Spleen (tissue), 11 donors: ENCODE data around the gene TTC12. TPM values are rescaled to one million over a fixed set of nuclear protein-coding genes. Genes with fewer than 3 reads are reported as not detected.

Experiments used
- DNase-seq: peaks from one replicate; pipeline ENCODE4 v3.0.0-alpha.2; 2020
- H3K27ac ChIP-seq, 8 donors: fragments of 200-600 bp; sonication (generic) in 7 of 8; 1 replicate in 4 of 8; 2 replicates in 4 of 8; pipeline versions ENCODE4 v1.5.0 to v1.8.0; 2016 to 2021; ENCODE audit warnings: inconsistent platforms in 4 of 8, mild to moderate bottlenecking in 4 of 8, moderate library complexity in 1 of 8
- H3K27me3 ChIP-seq, 7 donors: fragments of 200-600 bp; sonication (generic) in 6 of 7; replicated peaks in 1 of 7; 1 replicate in 4 of 7; 2 replicates in 3 of 7; pipeline versions ENCODE4 v1.5.0 to v1.8.0; 2016 to 2021; ENCODE audit warnings: inconsistent platforms in 3 of 7, mild to moderate bottlenecking in 1 of 7
- H3K36me3 ChIP-seq, 6 donors: fragments of 200-600 bp; sonication (generic) in 5 of 6; 1 replicate in 4 of 6; 2 replicates in 2 of 6; pipeline versions ENCODE4 v1.5.0 to v1.8.0; 2016 to 2021; ENCODE audit warnings: inconsistent platforms in 2 of 6
- H3K4me1 ChIP-seq, 6 donors: fragments of 200-600 bp; sonication (generic) in 5 of 6; 1 replicate in 3 of 6; 2 replicates in 3 of 6; pipeline versions ENCODE4 v1.5.0 to v1.8.0; 2016 to 2021; ENCODE audit warnings: inconsistent platforms in 3 of 6
- H3K4me3 ChIP-seq, 8 donors: fragments of 200-600 bp; sonication (generic) in 7 of 8; 1 replicate in 4 of 8; 2 replicates in 4 of 8; pipeline versions ENCODE4 v1.5.0 to v1.8.0; 2016 to 2021; ENCODE audit warnings: inconsistent platforms in 4 of 8, mild to moderate bottlenecking in 4 of 8, moderate library complexity in 2 of 8
- H3K9me3 ChIP-seq, 8 donors: fragments of 200-600 bp; sonication (generic) in 7 of 8; 1 replicate in 4 of 8; 2 replicates in 4 of 8; pipeline versions ENCODE4 v1.5.0 to v1.8.0; 2016 to 2021; ENCODE audit warnings: inconsistent platforms in 4 of 8
- POLR2A ChIP-seq, 3 donors: fragments of 450-650 bp; IDR thresholded peaks; one replicate each; pipeline ENCODE4 v1.5.1; 2017; ENCODE audit warnings: antibody characterized with exemption in 3 of 3, mild to moderate bottlenecking in 1 of 3
- POLR2AphosphoS5 ChIP-seq, 3 donors: sonication (generic); formaldehyde crosslinking; IDR thresholded peaks; one replicate each; pipeline ENCODE4 v1.5.1; 2017; ENCODE audit warnings: antibody characterized with exemption in 3 of 3
- WGBS, 5 donors: extraction: QIAGEN DNeasy Blood & Tissue Kit in 3 of 5; methylation state at CpG; one replicate each; pipeline versions ENCODE4 v1.1.5 to v1.1.7; 2013 to 2018; 5-methylcytosine and 5-hydroxymethylcytosine counted together
- intact Hi-C: fragments of 100-400 bp; cut with DNase I; formaldehyde crosslinking; loops from one replicate; pipeline ENCODE4 v1.15.0; 2023; ENCODE audit warnings: low total_unique reads
- polyA plus RNA-seq, 3 donors: library from polyadenylated mRNA; stranded (reverse); fragments of 200-250 nt; gene quantifications; one replicate each; pipeline ENCODE4 v1.2.1, GENCODE V29; 2013
- total RNA-seq, 7 donors: library from RNA; depleted of rRNA in 3 of 7; stranded (reverse); fragments of >200 nt in 3 of 7; fragmentation: NEBNext Ultra II Directional in 4 of 7; extraction: Animal tissue kit (Norgen Biotek cat#: 25700) in 4 of 7; gene quantifications; one replicate each; pipeline versions ENCODE4 v1.1.0 to v1.2.1, GENCODE V29; 2016 to 2021
- TF ChIP-seq, protein P1 (sequence below), 11 experiments: fragments of 200-600 bp in 7 of 11; fragments of 450-650 bp in 4 of 11; sonication (generic) in 4 of 11; IDR thresholded peaks in 8 of 11; conservative IDR thresholded peaks in 3 of 11; 1 replicate in 7 of 11; 2 replicates in 4 of 11; pipeline versions ENCODE4 v1.4.0 to v1.8.0; 2016 to 2021; ENCODE audit warnings: antibody characterized with exemption in 11 of 11, inconsistent platforms in 4 of 11, mild to moderate bottlenecking in 1 of 11
- donor health status: healthy with polysubstance abuse.
- donor health status: DM: no; HTN: no; CAD: no; lungs with moderate emphysema.
- donor health status: DM: no; HTN: no; CAD: no.
- donor health status: Bipolar disorder and iron deficiency.
- donor health status: healthy.
- donor health status: DM: no; HTN: no; CAD: no.
- donor health status: DM: yes; HTN: yes; CAD: no.

TTC12 gene
- total and polyA plus RNA-seq, 10 donors: 4.2 to 29.8 (median 14.4) TPM

DNA sequence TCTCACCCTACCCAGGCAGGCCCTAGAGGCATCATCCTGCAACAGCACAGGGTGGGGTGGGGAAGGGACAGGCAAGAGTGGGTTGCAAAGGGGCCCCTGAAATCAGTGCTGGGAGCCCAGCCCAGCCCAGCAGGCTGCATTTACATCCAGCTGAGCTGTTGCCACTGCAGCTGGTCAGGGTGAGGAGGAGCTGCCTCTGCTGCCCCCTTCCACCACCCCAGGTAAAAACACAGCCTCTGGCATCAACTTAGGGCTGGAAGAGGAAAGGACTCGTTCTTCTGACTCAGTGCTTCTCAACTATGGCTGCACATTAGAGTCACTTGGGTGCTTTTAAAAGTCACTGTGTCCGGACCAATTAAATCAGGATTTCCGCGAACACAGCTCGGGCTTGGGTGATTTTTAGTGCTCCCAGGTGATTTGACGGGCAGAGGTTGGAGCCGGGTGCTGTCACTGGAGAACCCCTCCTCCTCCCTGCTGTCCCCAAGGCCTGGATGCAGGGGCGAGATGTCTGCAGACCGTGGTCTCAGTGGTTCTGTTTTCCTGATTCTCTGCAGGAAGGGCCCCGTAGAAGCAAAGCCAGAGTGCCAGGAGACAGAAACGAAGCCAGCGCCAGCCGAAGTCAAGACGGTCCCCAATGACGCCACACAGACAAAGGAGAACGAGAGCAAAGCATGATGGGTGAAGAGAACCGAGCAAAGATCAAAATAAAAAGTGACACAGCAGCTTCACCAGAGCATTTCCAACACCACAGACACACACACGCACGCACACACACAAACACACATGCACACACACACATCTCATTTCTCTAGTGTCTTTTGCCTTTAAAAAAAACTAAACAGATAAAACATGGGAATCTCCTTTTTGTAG lies 39.4 kb upstream of the TTC12 start:
- TF ChIP-seq POLR2A (IDR thresholded peaks at IDR 0.05): no peak
- no peak for TF ChIP-seq POLR2AphosphoS5 (IDR thresholded peaks at IDR 0.05)
- TF ChIP-seq, protein P1, sequence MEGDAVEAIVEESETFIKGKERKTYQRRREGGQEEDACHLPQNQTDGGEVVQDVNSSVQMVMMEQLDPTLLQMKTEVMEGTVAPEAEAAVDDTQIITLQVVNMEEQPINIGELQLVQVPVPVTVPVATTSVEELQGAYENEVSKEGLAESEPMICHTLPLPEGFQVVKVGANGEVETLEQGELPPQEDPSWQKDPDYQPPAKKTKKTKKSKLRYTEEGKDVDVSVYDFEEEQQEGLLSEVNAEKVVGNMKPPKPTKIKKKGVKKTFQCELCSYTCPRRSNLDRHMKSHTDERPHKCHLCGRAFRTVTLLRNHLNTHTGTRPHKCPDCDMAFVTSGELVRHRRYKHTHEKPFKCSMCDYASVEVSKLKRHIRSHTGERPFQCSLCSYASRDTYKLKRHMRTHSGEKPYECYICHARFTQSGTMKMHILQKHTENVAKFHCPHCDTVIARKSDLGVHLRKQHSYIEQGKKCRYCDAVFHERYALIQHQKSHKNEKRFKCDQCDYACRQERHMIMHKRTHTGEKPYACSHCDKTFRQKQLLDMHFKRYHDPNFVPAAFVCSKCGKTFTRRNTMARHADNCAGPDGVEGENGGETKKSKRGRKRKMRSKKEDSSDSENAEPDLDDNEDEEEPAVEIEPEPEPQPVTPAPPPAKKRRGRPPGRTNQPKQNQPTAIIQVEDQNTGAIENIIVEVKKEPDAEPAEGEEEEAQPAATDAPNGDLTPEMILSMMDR (IDR thresholded peaks at IDR 0.05 in 8 of 11, conservative IDR thresholded peaks at IDR 0.05 in 3 of 11): no peak
- Histone ChIP-seq H3K36me3 (no peaks in the 10 kb centered on the region), H3K9me3 (no peaks in the 10 kb centered on the region), H3K4me3 (no peak overlapping the region), H3K27me3 (peaks cover 0 to 2% (median 0%) of the 10 kb centered on the region in 7 donors), H3K4me1 (no peaks in the 10 kb centered on the region), H3K27ac (no peak overlapping the region)
- WGBS, 5 donors: 83 to 88% (median 86%) methylated on average over 19 of the region's 19 CpGs
- intact Hi-C loops: no loop called here
- DNase-seq: no peak

- WGBS, 5 donors: 80 to 87% (median 83%) methylated on average over 7 of the region's 7 CpGs
- Histone ChIP-seq H3K36me3 (no peaks in the 10 kb centered on the region), H3K9me3 (no peaks in the 10 kb centered on the region), H3K27me3 (peaks cover 0 to 2% (median 0%) of the 10 kb centered on the region in 7 donors), H3K4me1 (no peaks in the 10 kb centered on the region), H3K4me3 (no peak overlapping the region), H3K27ac (no peak overlapping the region)
- TF ChIP-seq POLR2AphosphoS5 (IDR thresholded peaks at IDR 0.05) (no peak), POLR2A (IDR thresholded peaks at IDR 0.05) (no peak)
- TF ChIP-seq, protein P1 (IDR thresholded peaks at IDR 0.05 in 8 of 11, conservative IDR thresholded peaks at IDR 0.05 in 3 of 11): no peak
- intact Hi-C loops: no loop called here
- DNase-seq: no peak
These were observed 38.8 kb upstream of the TTC12 start for GRCh38 chr11:113275602-113276001.

GRCh38 chr11:113276466-113276865 lies 37.9 kb upstream of the TTC12 start:
- H3K4me3 ChIP-seq: no peak overlapping the region
- no peaks in the 10 kb centered on the region for H3K4me1 ChIP-seq
- no peak overlapping the region for H3K27ac ChIP-seq
- 74 to 90% (median 89%) methylated on average over 2 of the region's 2 CpGs for WGBS, 5 donors
- no peak for TF ChIP-seq POLR2AphosphoS5 (IDR thresholded peaks at IDR 0.05)
- no peak for TF ChIP-seq POLR2A (IDR thresholded peaks at IDR 0.05)
- TF ChIP-seq, protein P1 (IDR thresholded peaks at IDR 0.05 in 8 of 11, conservative IDR thresholded peaks at IDR 0.05 in 3 of 11): no peak
- H3K36me3 ChIP-seq: no peaks in the 10 kb centered on the region
- H3K27me3 ChIP-seq: peaks cover 0 to 2% (median 0%) of the 10 kb centered on the region in 7 donors
- no peak for DNase-seq
- intact Hi-C loops: no loop called here
- H3K9me3 ChIP-seq: no peaks in the 10 kb centered on the region

- intact Hi-C loops: no loop called here
- Histone ChIP-seq H3K9me3 (no peaks in the 10 kb centered on the region), H3K36me3 (no peaks in the 10 kb centered on the region), H3K27ac (no peak overlapping the region), H3K4me3 (no peak overlapping the region), H3K27me3 (no peaks in the 10 kb centered on the region), H3K4me1 (no peaks in the 10 kb centered on the region)
- TF ChIP-seq, protein P1 (IDR thresholded peaks at IDR 0.05 in 8 of 11, conservative IDR thresholded peaks at IDR 0.05 in 3 of 11): no peak
- TF ChIP-seq POLR2A (IDR thresholded peaks at IDR 0.05) (no peak), POLR2AphosphoS5 (IDR thresholded peaks at IDR 0.05) (no peak)
- 83 to 95% (median 88%) methylated on average over 5 of the region's 5 CpGs for WGBS, 5 donors
- no peak for DNase-seq
These were observed 36.5 kb upstream of the TTC12 start for GRCh38 chr11:113277907-113278306.
